Heart left ventricle (tissue), 13 donors: ENCODE results near the gene IL17RA.

Experiments used
- CTCF ChIP-seq, 12 donors: fragments of 200-600 bp; sonication (generic) in 4 of 12; IDR thresholded peaks; one replicate each; pipeline versions ENCODE4 v1.5.0 to v1.8.0; 2018 to 2022; ENCODE audit warnings: antibody characterized with exemption in 12 of 12, mild to moderate bottlenecking in 5 of 12
- POLR2A ChIP-seq, 2 donors: fragments of 450-650 bp; IDR thresholded peaks; one replicate each; pipeline ENCODE4 v1.6.1; 2017; ENCODE audit warnings: antibody characterized with exemption in 2 of 2, mild to moderate bottlenecking in 2 of 2, moderate library complexity in 2 of 2
- donor health status: ischemic (EF 13 %, LVEDD 7.1; RV severe dilation, severe dysfunction).
- donor health status: DM: no; HTN: yes; CAD: no.
- donor health status: DM: no; HTN: no; CAD: no.
- donor health status: ischemic (EF 25% LVEDD 6.9; RV normal size, moderate dysfunction).
- donor health status: ischemic (EF 25% LVEDD 5.7; RV mildly dilated, moderate dysfunction).
- donor health status: ischemic (EF 35%, LVEDD 5.7; RV mildly dilated, moderate dysfunction).
- donor health status: nonischemic (EF 11% LVEDD 7.7; RV severe dilation, severe dysfunction).
- donor health status: DM: yes; HTN: yes; CAD: no.
- donor health status: PGD.
- donor health status: ischemic (EF 29% LVEDD 5.4; RV normal size, mild dysfunction).
- donor health status: nonischemic (EF 23%, LVEDD 6.1; RV moderate dilation, normal function).

- TF ChIP-seq POLR2A (IDR thresholded peaks at IDR 0.05) (no peak), CTCF (IDR thresholded peaks at IDR 0.05) (no peak)
Measured at GRCh38 chr22:17091851-17092250, 7.1 kb downstream of the IL17RA start.
